K562 (cell line): Measurements from ENCODE around the gene ORMDL3. TPM values are rescaled to one million over a fixed set of nuclear protein-coding genes. Genes with fewer than 3 reads are reported as not detected.

Experiments
- ATAC-seq: fragments of 200-7000 bp; cut with Tn5 transposase; 3 replicates; pipeline ENCODE4 v1.9.1; 2020; ENCODE audit warnings: moderate library complexity
- BruUV-seq: library from RNA; stranded (reverse); fragments of 400-500 nt; replicated peaks from 2 replicates; lab custom pipeline; 2021; lab: Mats Ljungman, UMichigan
- CTCF ChIA-PET: fragments of 300-600 bp; formaldehyde crosslinking; extraction: SDS; loops from one replicate; lab custom pipeline; 2021; ENCODE audit warnings: low intra/inter-chr PET ratio; lab: Yijun Ruan, JAX
- POLR2A ChIA-PET: fragments of 300-600, 350-650 bp; sonication (Branson Sonifier 250); formaldehyde crosslinking; extraction: SDS; loops from one replicate; lab custom pipeline; 2021; ENCODE audit warnings: antibody characterized with exemption, inconsistent platforms; lab: Yijun Ruan, JAX
- DNase-seq, 4 experiments: peaks; one replicate each; pipeline versions ENCODE4 v3.0.0 to v3.0.0-alpha.2; 2011 to 2018; ENCODE audit warnings: low spot score in 3 of 4, mixed read lengths in 3 of 4; ENCODE audit errors: extremely low read depth in 1 of 4
- FAIRE-seq: peaks from 2 replicates; lab custom pipeline; 2011; peaks lifted over from hg19 to GRCh38; lab: Jason Lieb, UNC
- H2AFZ ChIP-seq: 2 replicates; pipeline ENCODE4 v1.6.0; 2011; ENCODE audit warnings: low read depth, low read length, control low read depth, inconsistent platforms
- H3K27ac ChIP-seq: fragments of 200-600 bp; 3 replicates; pipeline ENCODE4 v1.8.0; 2011; ENCODE audit warnings: low read depth, mild to moderate bottlenecking, control low read depth, inconsistent platforms, low read length, moderate library complexity, mixed read lengths; ENCODE audit errors: extremely low read depth
- H3K27me3 ChIP-seq, 2 experiments: fragments of 300-600 bp in 1 of 2; 2 replicates in 1 of 2; 3 replicates in 1 of 2; pipeline versions ENCODE4 v1.6.0 to v1.8.0; 2011; ENCODE audit warnings: inconsistent platforms in 2 of 2, low read length in 2 of 2, mild to moderate bottlenecking in 1 of 2, mixed read lengths in 1 of 2, moderate library complexity in 1 of 2; ENCODE audit not compliant: control insufficient read depth in 2 of 2, insufficient read depth in 2 of 2
- H3K36me3 ChIP-seq: fragments of 300-600 bp; 3 replicates; pipeline ENCODE4 v1.8.0; 2011; ENCODE audit warnings: mild to moderate bottlenecking, low read length, inconsistent platforms; ENCODE audit not compliant: control insufficient read depth, insufficient read depth
- H3K4me1 ChIP-seq, 2 experiments: fragments of 200-600 bp in 1 of 2; replicated peaks in 1 of 2; 2 replicates in 1 of 2; 3 replicates in 1 of 2; pipeline versions ENCODE4 v1.5.1 to v1.8.0; 2011; ENCODE audit warnings: inconsistent platforms in 2 of 2, low read length in 2 of 2, mild to moderate bottlenecking in 1 of 2, mixed read lengths in 1 of 2, moderate library complexity in 1 of 2; ENCODE audit not compliant: control insufficient read depth in 2 of 2, insufficient read depth in 2 of 2
- H3K4me2 ChIP-seq: 2 replicates; pipeline ENCODE4 v1.6.1; 2011; ENCODE audit warnings: low read length, control low read depth, inconsistent platforms, mixed read lengths; ENCODE audit not compliant: insufficient read depth
- H3K4me3 ChIP-seq: fragments of 200-600 bp; sonication (generic), shearing (Covaris generic); 2 replicates; pipeline ENCODE4 v1.5.1; 2016; ENCODE audit warnings: control low read depth, inconsistent platforms
- H3K79me2 ChIP-seq: fragments of 200-600 bp; 3 replicates; pipeline ENCODE4 v1.8.0; 2011; ENCODE audit warnings: low read length, inconsistent platforms; ENCODE audit not compliant: control insufficient read depth, insufficient read depth
- H3K9ac ChIP-seq, 2 experiments: 2 replicates each; pipeline versions ENCODE4 v1.6.0 to v1.6.1; 2011; ENCODE audit warnings: low read depth in 2 of 2, low read length in 2 of 2, control low read depth in 1 of 2, inconsistent platforms in 1 of 2, mild to moderate bottlenecking in 1 of 2, mixed read lengths in 1 of 2; ENCODE audit not compliant: insufficient read depth in 1 of 2
- H3K9me1 ChIP-seq: one replicate; pipeline ENCODE4 v1.6.0; 2011; ENCODE audit warnings: inconsistent platforms, mild to moderate bottlenecking, low read length, moderate library complexity; ENCODE audit not compliant: control insufficient read depth, insufficient read depth
- H3K9me3 ChIP-seq: replicated peaks from 2 replicates; pipeline ENCODE4 v1.5.1; 2011; ENCODE audit warnings: low read depth, low read length, inconsistent platforms; ENCODE audit not compliant: control insufficient read depth, insufficient read depth
- H4K20me1 ChIP-seq: replicated peaks from 2 replicates; pipeline ENCODE4 v1.6.1; 2011; ENCODE audit warnings: low read length, inconsistent platforms, mixed read lengths; ENCODE audit not compliant: control insufficient read depth, insufficient read depth
- CBX5 ChIP-seq: IDR thresholded peaks from 2 replicates; pipeline ENCODE4 v1.6.1; 2014; ENCODE audit warnings: low read depth, borderline replicate concordance
- EZH2 ChIP-seq: IDR thresholded peaks from 2 replicates; pipeline ENCODE4 v1.6.1; 2012; ENCODE audit warnings: low read depth, mild to moderate bottlenecking, inconsistent platforms, low read length, borderline replicate concordance
- HDAC6 ChIP-seq: IDR thresholded peaks from 2 replicates; pipeline ENCODE4 v1.6.1; 2012; ENCODE audit warnings: low read depth, mild to moderate bottlenecking, control low read depth, inconsistent platforms, low read length, moderate library complexity
- MBD2 ChIP-seq: sonication (generic); IDR thresholded peaks from 2 replicates; pipeline ENCODE4 v1.6.1; 2016; ENCODE audit warnings: low read depth, borderline replicate concordance
- MLLT1 ChIP-seq, 2 experiments: fragments of 450-650 bp; IDR thresholded peaks; 2 replicates each; pipeline ENCODE4 v1.6.1; 2016
- MTA1 ChIP-seq: fragments of 450-650 bp; IDR thresholded peaks from 2 replicates; pipeline ENCODE4 v1.6.1; 2017; ENCODE audit warnings: borderline replicate concordance
- NCOA2 ChIP-seq, 2 experiments: fragments of 450-650 bp; IDR thresholded peaks; 2 replicates each; pipeline ENCODE4 v1.6.1; 2018; ENCODE audit warnings: mild to moderate bottlenecking in 2 of 2, moderate library complexity in 1 of 2; ENCODE audit not compliant: partially characterized antibody in 2 of 2
- PML ChIP-seq: IDR thresholded peaks from 2 replicates; pipeline ENCODE4 v1.6.1; 2012; ENCODE audit warnings: low read length, inconsistent platforms
- RAD21 ChIP-seq, 2 experiments: fragments of 250-450 bp in 1 of 2; fragments of 450-650 bp in 1 of 2; sonication (Bioruptor Pico) in 1 of 2; formaldehyde crosslinking in 1 of 2; IDR thresholded peaks in 1 of 2; conservative IDR thresholded peaks in 1 of 2; 2 replicates each; pipeline versions ENCODE4 v1.4.0 to v1.8.0; 2020 to 2022; ENCODE audit warnings: mild to moderate bottlenecking in 2 of 2, moderate library complexity in 1 of 2
- SRSF3 ChIP-seq: fragments of 200-400 bp; formaldehyde crosslinking; IDR thresholded peaks from 2 replicates; pipeline ENCODE4 v1.6.1; 2016; ENCODE audit warnings: mild to moderate bottlenecking, low read length, moderate library complexity; ENCODE audit not compliant: insufficient read depth
- U2AF1 ChIP-seq: fragments of 200-400 bp; formaldehyde crosslinking; optimal IDR thresholded peaks from 2 replicates; pipeline ENCODE3; 2017; ENCODE audit warnings: mild to moderate bottlenecking, low read depth, low read length, moderate library complexity
- ZFP30 ChIP-seq: fragments of 250-450 bp; sonication (Bioruptor Pico); IDR thresholded peaks from 2 replicates; pipeline ENCODE4 v1.8.0; 2022; ENCODE audit warnings: moderate library complexity, mild to moderate bottlenecking, inconsistent platforms, borderline replicate concordance
- ZNF133 ChIP-seq: fragments of 250-450 bp; sonication (Bioruptor Pico); IDR thresholded peaks from 2 replicates; pipeline ENCODE4 v1.4.0; 2020; ENCODE audit warnings: mild to moderate bottlenecking
- ZNF253 ChIP-seq: fragments of 250-450 bp; sonication (Bioruptor Pico); conservative IDR thresholded peaks from 2 replicates; pipeline ENCODE4 v1.6.1; 2021; ENCODE audit warnings: mild to moderate bottlenecking
- ZNF408 ChIP-seq: fragments of 250-450 bp; sonication (Bioruptor Pico); IDR thresholded peaks from 2 replicates; pipeline ENCODE4 v1.4.0; 2020; ENCODE audit warnings: low read depth, mild to moderate bottlenecking, moderate library complexity
- ZNF57 ChIP-seq: fragments of 450-650 bp; formaldehyde crosslinking; IDR thresholded peaks from 2 replicates; pipeline ENCODE4 v1.4.0; 2020; ENCODE audit warnings: mild to moderate bottlenecking, moderate library complexity
- ZNF780A ChIP-seq: fragments of 250-450 bp; sonication (Bioruptor Pico); IDR thresholded peaks from 2 replicates; pipeline ENCODE4 v1.5.0; 2021; ENCODE audit warnings: mild to moderate bottlenecking
- WGBS: fragments of 100-300 bp; shearing (Covaris generic); methylation state at CpG from one replicate; pipeline ENCODE4 v1.1.6; 2016; ENCODE audit warnings: low coverage, mixed read lengths; ENCODE audit not compliant: insufficient coverage; ENCODE audit errors: missing lambda C conversion rate; 5-methylcytosine and 5-hydroxymethylcytosine counted together
- in situ Hi-C: fragments of 300-500 bp; cut with MboI; formaldehyde crosslinking; loops from 4 replicates; pipeline ENCODE4 v1.15.0; 2018; ENCODE audit warnings: inconsistent platforms, mixed read lengths
- intact Hi-C: fragments of 100-400 bp; cut with micrococcal nuclease; formaldehyde crosslinking; loops from 2 replicates; pipeline ENCODE4 v1.14.2; 2022
- polyA plus RNA-seq, 8 experiments: library from polyadenylated mRNA; depleted of rRNA in 4 of 8; stranded (reverse) in 5 of 8; unstranded in 3 of 8; fragments of >200 nt; fragmentation: Nextera tagmentation in 2 of 8; fragmentation: Illumina TruSeq in 1 of 8; extraction: Ambion mirVana in 2 of 8; extraction: Trizol in 1 of 8; gene quantifications; 2 replicates each; pipeline versions ENCODE4 v1.2.1 to v1.2.3, GENCODE V29; 2011 to 2014; ENCODE audit warnings: inconsistent platforms in 1 of 8, missing spikeins in 1 of 8
- total RNA-seq, 7 experiments: library from RNA; depleted of rRNA in 6 of 7; stranded (reverse); fragments of >200 nt in 6 of 7; fragmentation: Illumina TruSeq in 2 of 7; extraction: Trizol in 2 of 7; gene quantifications; 2 replicates each; pipeline versions ENCODE4 v1.2.1 to v1.2.3, GENCODE V29; 2011 to 2021; ENCODE audit warnings: low replicate concordance in 1 of 7

Gene ORMDL3
- total and polyA plus RNA-seq, 9 of the 15 experiments (the other 6 are each of a cell fraction or from before 2014, with no cell fraction given), result 2.7 to 57.4 (median 27.1) TPM

- BruUV-seq, result no TSS peak
Observed at GRCh38 chr17:39898088-39898487, 29.3 kb downstream of the ORMDL3 start.

More at GRCh38 chr17:39898088-39898487, 29.3 kb downstream of the ORMDL3 start:
- H3K79me2 ChIP-seq, result no peaks in the 10 kb centered on the region
- H3K9ac ChIP-seq, result no peak overlapping the region
- H3K4me2 ChIP-seq, result no peak overlapping the region
- H2AFZ ChIP-seq, result no peak overlapping the region
- H3K9me3 ChIP-seq, result no peaks in the 10 kb centered on the region
- peaks cover under 1 to 2% of the 10 kb centered on the region in 2 experiments; a peak in 2 of 5 replicates for H3K27me3 ChIP-seq
- ChIA-PET POLR2A (interaction anchor here (1.2 kb wide), 1 partner anchor 9 kb away, joined by 3 read pairs; no protein-coding TSS in a partner anchor), CTCF (no interaction called here)
- H3K4me1 ChIP-seq, result peaks cover 0 to under 1% of the 10 kb centered on the region in 2 experiments; a peak in 1 of 5 replicates
- no peak overlapping the region for H3K27ac ChIP-seq
- no peak for TF ChIP-seq RAD21 (CRISPR knock-in tag; conservative IDR thresholded peaks at IDR 0.05 in 1 of 2, IDR thresholded peaks at IDR 0.05 in 1 of 2)
- TF ChIP-seq U2AF1, result no peak
- no peak for TF ChIP-seq HDAC6
- no peak for TF ChIP-seq MBD2
- TF ChIP-seq ZFP30 (CRISPR knock-in tag), result no peak
- no peak for TF ChIP-seq ZNF253
- no peak for TF ChIP-seq ZNF780A (CRISPR knock-in tag)
- TF ChIP-seq CBX5, result no peak
- no peak for TF ChIP-seq NCOA2 (IDR thresholded peaks at IDR 0.05; ENCODE audit: partially characterized antibody in 2 of 2)
- no peak for TF ChIP-seq ZNF408 (CRISPR knock-in tag)
- TF ChIP-seq ZNF133 (CRISPR knock-in tag), result no peak
- no peak for TF ChIP-seq SRSF3
- no peak for TF ChIP-seq MLLT1 (IDR thresholded peaks at IDR 0.05)
- TF ChIP-seq MTA1, result no peak
- TF ChIP-seq PML, result no peak
- no peak for TF ChIP-seq EZH2
- TF ChIP-seq ZNF57 (CRISPR knock-in tag), result no peak
- DNase-seq (no peak), FAIRE-seq (no peak), ATAC-seq (no peak)
- in situ Hi-C loops, result no loop called here
- no peaks in the 10 kb centered on the region for H3K36me3 ChIP-seq
- no peaks in the 10 kb centered on the region for H4K20me1 ChIP-seq
- H3K9me1 ChIP-seq, result no peaks in the 10 kb centered on the region
- no peak overlapping the region for H3K4me3 ChIP-seq
- 24% methylated on average over 4 of the region's 4 CpGs for WGBS
- intact Hi-C loops, result no loop called here
